GM12873 (cell line): ENCODE results near the gene EYA2.

Experiments used
- TF ChIP-seq, protein P1 (sequence below): IDR thresholded peaks from 2 replicates; pipeline ENCODE4 v1.5.1; 2012; ENCODE audit warnings: low read depth, mild to moderate bottlenecking, moderate library complexity, low read length, control low read depth; ENCODE audit not compliant: insufficient read depth; ENCODE audit errors: missing control alignments

The EYA2 gene

DNA sequence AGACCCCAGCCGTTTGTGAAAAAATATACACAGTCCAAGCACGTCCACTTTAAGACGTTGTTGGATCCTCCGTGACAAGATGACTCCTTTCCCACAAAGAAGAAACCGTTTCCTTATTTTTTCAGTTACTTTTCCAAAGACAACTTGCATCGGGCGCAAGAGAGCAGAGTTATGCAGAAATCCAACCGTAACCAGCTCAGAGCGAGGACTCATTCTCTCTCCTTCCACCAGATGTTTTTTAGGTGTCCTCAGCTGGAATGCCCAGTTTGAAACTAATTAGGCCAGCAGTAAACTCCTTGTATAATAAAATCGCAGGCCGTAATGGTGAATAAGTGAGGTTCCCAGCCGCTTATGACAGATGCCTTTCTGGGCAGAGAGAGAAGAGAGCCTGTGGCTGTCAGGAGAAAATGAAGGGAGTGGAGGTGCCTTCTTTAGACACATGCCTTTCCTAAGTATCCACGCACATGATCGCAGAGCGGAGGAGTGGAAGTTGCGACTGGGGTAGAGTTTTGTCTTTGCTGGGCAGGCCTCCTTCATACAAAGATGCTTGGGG is 2.8 kb downstream of the EYA2 start:
- TF ChIP-seq, protein P1, sequence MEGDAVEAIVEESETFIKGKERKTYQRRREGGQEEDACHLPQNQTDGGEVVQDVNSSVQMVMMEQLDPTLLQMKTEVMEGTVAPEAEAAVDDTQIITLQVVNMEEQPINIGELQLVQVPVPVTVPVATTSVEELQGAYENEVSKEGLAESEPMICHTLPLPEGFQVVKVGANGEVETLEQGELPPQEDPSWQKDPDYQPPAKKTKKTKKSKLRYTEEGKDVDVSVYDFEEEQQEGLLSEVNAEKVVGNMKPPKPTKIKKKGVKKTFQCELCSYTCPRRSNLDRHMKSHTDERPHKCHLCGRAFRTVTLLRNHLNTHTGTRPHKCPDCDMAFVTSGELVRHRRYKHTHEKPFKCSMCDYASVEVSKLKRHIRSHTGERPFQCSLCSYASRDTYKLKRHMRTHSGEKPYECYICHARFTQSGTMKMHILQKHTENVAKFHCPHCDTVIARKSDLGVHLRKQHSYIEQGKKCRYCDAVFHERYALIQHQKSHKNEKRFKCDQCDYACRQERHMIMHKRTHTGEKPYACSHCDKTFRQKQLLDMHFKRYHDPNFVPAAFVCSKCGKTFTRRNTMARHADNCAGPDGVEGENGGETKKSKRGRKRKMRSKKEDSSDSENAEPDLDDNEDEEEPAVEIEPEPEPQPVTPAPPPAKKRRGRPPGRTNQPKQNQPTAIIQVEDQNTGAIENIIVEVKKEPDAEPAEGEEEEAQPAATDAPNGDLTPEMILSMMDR: no peak

DNA sequence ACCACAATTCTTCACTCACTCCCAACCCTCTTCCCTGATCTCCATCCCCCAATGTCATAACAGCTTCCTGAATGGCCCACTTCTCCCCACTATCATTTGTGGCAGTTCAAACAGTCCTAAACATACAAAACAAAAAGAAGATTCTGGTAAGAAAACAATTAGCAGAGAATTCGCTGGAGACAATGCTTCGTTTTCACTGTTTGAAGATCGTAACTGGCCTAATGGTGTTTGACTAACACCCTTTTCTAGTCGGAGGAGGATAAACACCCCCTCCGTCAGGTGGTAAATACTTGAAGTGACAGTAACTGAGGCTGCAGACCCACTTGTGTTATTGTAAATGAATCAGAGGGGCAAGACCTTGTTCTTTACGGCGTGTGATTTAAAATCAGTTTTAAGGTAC is 3.8 kb downstream of the EYA2 start:
- TF ChIP-seq, protein P1: no peak

- TF ChIP-seq, protein P1: no peak
Observed at GRCh38 chr20:46899621-46900020, 5.0 kb downstream of the EYA2 start.

DNA sequence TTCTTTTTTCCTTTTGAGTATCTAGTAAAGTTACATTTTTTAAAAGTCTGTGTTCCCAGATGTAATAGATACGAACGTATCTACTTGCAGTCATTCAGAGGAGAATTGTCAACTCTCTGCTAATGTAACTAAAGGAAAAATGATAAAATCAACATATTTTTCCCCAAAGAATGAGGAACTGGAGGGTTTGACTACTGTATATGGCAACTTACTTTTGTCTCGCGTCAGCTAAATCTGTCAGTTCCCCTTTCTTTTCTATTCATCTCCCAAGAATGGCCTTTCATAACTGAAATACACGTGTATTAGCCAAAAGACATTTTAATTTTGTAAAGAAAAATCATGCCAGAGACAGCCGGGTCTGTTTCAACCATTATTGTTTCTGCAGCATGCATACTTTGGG is 5.4 kb downstream of the EYA2 start:
- TF ChIP-seq, protein P1: no peak

GRCh38 chr20:46900826-46901225 is 6.2 kb downstream of the EYA2 start:
- TF ChIP-seq, protein P1: no peak

DNA sequence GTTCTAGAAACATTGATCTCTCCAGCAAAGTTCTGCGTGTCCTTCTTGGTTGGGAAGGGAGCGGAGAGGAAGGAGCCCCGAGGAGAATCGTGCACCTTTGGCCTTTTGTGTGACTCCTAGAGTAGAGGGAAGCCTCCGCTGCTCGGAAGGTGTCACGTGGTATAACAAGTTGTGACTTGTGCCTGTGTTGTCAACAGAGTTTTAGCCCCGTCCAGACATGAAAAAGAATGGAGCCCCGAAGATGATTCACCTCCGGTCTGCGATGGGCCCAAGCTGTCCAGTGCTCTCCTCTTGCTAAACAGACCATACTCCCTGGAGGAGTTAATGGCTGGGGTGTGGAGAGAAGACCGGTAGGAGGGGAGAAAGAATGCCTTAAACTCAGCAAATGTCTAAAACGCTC is 7.0 kb downstream of the EYA2 start:
- TF ChIP-seq, protein P1: no peak

DNA sequence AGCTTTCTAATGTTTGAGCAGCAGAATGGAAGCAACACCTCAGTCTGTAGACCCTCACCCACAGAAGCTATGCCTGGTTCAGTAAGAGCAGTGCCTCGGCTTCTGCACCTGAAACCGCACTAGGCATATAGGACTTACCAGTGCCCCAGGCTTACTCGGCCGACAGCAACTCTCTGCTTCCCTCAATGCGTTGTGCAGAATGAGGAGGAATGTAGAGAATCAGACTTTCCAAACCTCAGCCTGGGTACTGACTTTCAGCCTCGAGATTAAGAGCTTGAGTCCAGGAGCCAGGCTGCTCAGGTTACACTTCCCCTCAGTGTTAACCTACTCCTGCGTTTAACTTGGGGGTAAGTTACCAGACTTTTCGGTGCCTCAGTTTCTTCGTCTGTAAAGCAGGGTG is 8.6 kb downstream of the EYA2 start:
- TF ChIP-seq, protein P1: no peak
